Retinal pigment epithelial cell (primary cell): ENCODE data around the gene SYNGR1.
"Not testable (repeated sequence)": the region's sequence is repeated elsewhere in the genome, so short reads cannot be mapped to it uniquely, and the experiment has no call there.

Source experiments
- DNase-seq: peaks from one replicate; pipeline ENCODE4 v3.0.0-alpha.2; 2010; ENCODE audit warnings: low read depth
- H3K4me3 ChIP-seq: 2 replicates; pipeline ENCODE4 v1.5.1; 2011; ENCODE audit warnings: mild to moderate bottlenecking, low read length, control low read depth, moderate library complexity
- CTCF ChIP-seq: conservative IDR thresholded peaks from 2 replicates; pipeline ENCODE4 v1.5.1; 2011; ENCODE audit warnings: low read depth, low read length, control low read depth, inconsistent platforms

SYNGR1 gene

GRCh38 chr22:39332441-39333064, 17.2 kb upstream of the SYNGR1 start:
- DNase-seq = peak; percentile 83
- H3K4me3 ChIP-seq = no peak overlapping the region
- no peak for TF ChIP-seq CTCF

- H3K4me3 ChIP-seq = no peak overlapping the region
- no peak for TF ChIP-seq CTCF
- DNase-seq = no peak
Measured at GRCh38 chr22:39336411-39336810, 13.4 kb upstream of the SYNGR1 start.

GRCh38 chr22:39339775-39340174, 10.0 kb upstream of the SYNGR1 start:
- not testable (repeated sequence) for H3K4me3 ChIP-seq
- DNase-seq = peak; percentile 64

- TF ChIP-seq CTCF = no peak
- no peak for DNase-seq
- no peak overlapping the region for H3K4me3 ChIP-seq
Measured at GRCh38 chr22:39341179-39341578, 8.6 kb upstream of the SYNGR1 start.

GRCh38 chr22:39343259-39344045, 6.3 kb upstream of the SYNGR1 start:
- DNase-seq = no peak
- H3K4me3 ChIP-seq = no peak overlapping the region

GRCh38 chr22:39344046-39344390, 5.8 kb upstream of the SYNGR1 start:
- no peak overlapping the region for H3K4me3 ChIP-seq
- no peak for DNase-seq
- TF ChIP-seq CTCF = no peak

More at GRCh38 chr22:39343259-39344045, 6.3 kb upstream of the SYNGR1 start:
- peak; percentile 95 for TF ChIP-seq CTCF

GRCh38 chr22:39345231-39345630, 4.6 kb upstream of the SYNGR1 start:
- DNase-seq = no peak
- no peak overlapping the region for H3K4me3 ChIP-seq
- no peak for TF ChIP-seq CTCF
